Dedifferentiated amniotic fluid mesenchymal stem cell (primary cell): ENCODE data around the gene GALNT10.

Experiments used
- DNase-seq: peaks from one replicate; pipeline ENCODE4 v3.0.0-alpha.2; 2016; ENCODE audit errors: extremely low spot score

GALNT10 gene

GRCh38 chr5:154267516-154267915 lies 77.0 kb downstream of the GALNT10 start:
- no peak for DNase-seq

GRCh38 chr5:154268073-154268472 lies 77.5 kb downstream of the GALNT10 start:
- DNase-seq, result no peak

GRCh38 chr5:154269414-154269813 lies 78.9 kb downstream of the GALNT10 start:
- no peak for DNase-seq

GRCh38 chr5:154271466-154271865 lies 80.9 kb downstream of the GALNT10 start:
- DNase-seq, result no peak

GRCh38 chr5:154271936-154272514 lies 81.5 kb downstream of the GALNT10 start:
- DNase-seq, result no peak

- DNase-seq, result no peak
Observed at GRCh38 chr5:154273028-154273617, 82.6 kb downstream of the GALNT10 start.

GRCh38 chr5:154273963-154274827 lies 83.7 kb downstream of the GALNT10 start:
- DNase-seq, result no peak

- no peak for DNase-seq
Observed at GRCh38 chr5:154274828-154275185, 84.3 kb downstream of the GALNT10 start.

GRCh38 chr5:154275566-154275965 lies 85.0 kb downstream of the GALNT10 start:
- no peak for DNase-seq

- no peak for DNase-seq
Observed at GRCh38 chr5:154276261-154276972, 85.9 kb downstream of the GALNT10 start.

- DNase-seq, result peak; percentile 93
Observed at GRCh38 chr5:154276973-154277331, 86.4 kb downstream of the GALNT10 start.

- DNase-seq, result peak; percentile 32
Observed at GRCh38 chr5:154277499-154277898, 87.0 kb downstream of the GALNT10 start.

GRCh38 chr5:154278186-154278585 lies 87.7 kb downstream of the GALNT10 start:
- DNase-seq, result no peak

- DNase-seq, result no peak
Observed at GRCh38 chr5:154278908-154279307, 88.4 kb downstream of the GALNT10 start.

GRCh38 chr5:154284433-154284832 lies 93.9 kb downstream of the GALNT10 start:
- no peak for DNase-seq

GRCh38 chr5:154285661-154286408 lies 95.3 kb downstream of the GALNT10 start:
- DNase-seq, result no peak

- DNase-seq, result no peak
Observed at GRCh38 chr5:154286557-154286956, 96.0 kb downstream of the GALNT10 start.

- DNase-seq, result peak; percentile 71
Observed at GRCh38 chr5:154287136-154287535, 96.6 kb downstream of the GALNT10 start.

- DNase-seq, result peak; percentile 43
Observed at GRCh38 chr5:154288145-154288544, 97.6 kb downstream of the GALNT10 start.

- DNase-seq, result no peak
Observed at GRCh38 chr5:154291917-154292316, 101.4 kb downstream of the GALNT10 start.

- no peak for DNase-seq
Observed at GRCh38 chr5:154293219-154293618, 102.7 kb downstream of the GALNT10 start.

- DNase-seq, result no peak
Observed at GRCh38 chr5:154295551-154295950, 105.0 kb downstream of the GALNT10 start.
